Measurements from ENCODE around the gene LDLRAD4. TPM values are rescaled to one million over a fixed set of nuclear protein-coding genes. Genes with fewer than 3 reads are reported as not detected.
A peak's percentile ranks its signal among the peaks of the same experiment; 100 is the strongest.

LDLRAD4 gene
- total RNA-seq, 2 donors from 2014 or later = 11.7 to 17.0 TPM

GRCh38 chr18:13370995-13371625, 152.6 kb downstream of the LDLRAD4 start:
- Histone ChIP-seq H3K4me3 (no peak overlapping the region), H3K9me3 (no peaks in the 10 kb centered on the region), H3K36me3 (no peaks in the 10 kb centered on the region), H3K27ac (peak overlapping the region; percentile 20), H3K9ac (ENCODE audit: low read depth in 2 of 2, low read length in 2 of 2) (no peak overlapping the region), H3K4me1 (peaks cover 14% of the 10 kb centered on the region), H3K27me3 (no peaks in the 10 kb centered on the region)
- DNase-seq = no peak
- no peak for TF ChIP-seq CTCF (IDR thresholded peaks at IDR 0.05)
- intact Hi-C loops (cut with DNase I) = no loop called here

- intact Hi-C loops (cut with DNase I) = no loop called here
- no peaks in the 10 kb centered on the region for H3K27me3 ChIP-seq
Observed at GRCh38 chr18:13371689-13372418, 153.3 kb downstream of the LDLRAD4 start.

GRCh38 chr18:13372531-13372951, 154.0 kb downstream of the LDLRAD4 start:
- no peaks in the 10 kb centered on the region for H3K9me3 ChIP-seq
- peaks cover 14% of the 10 kb centered on the region for H3K4me1 ChIP-seq
- no peak for TF ChIP-seq CTCF (IDR thresholded peaks at IDR 0.05)
- H3K27me3 ChIP-seq = no peaks in the 10 kb centered on the region
- H3K9ac ChIP-seq (ENCODE audit: low read depth in 2 of 2, low read length in 2 of 2) = no peak overlapping the region
- H3K4me3 ChIP-seq = no peak overlapping the region
- DNase-seq = no peak
- no peak overlapping the region for H3K27ac ChIP-seq
- no peaks in the 10 kb centered on the region for H3K36me3 ChIP-seq
- intact Hi-C loops (cut with DNase I) = no loop called here

More at GRCh38 chr18:13371689-13372418, 153.3 kb downstream of the LDLRAD4 start:
- Histone ChIP-seq H3K27ac (peak overlapping the region; percentile 20), H3K4me1 (peaks cover 14% of the 10 kb centered on the region), H3K36me3 (no peaks in the 10 kb centered on the region), H3K9ac (ENCODE audit: low read depth in 2 of 2, low read length in 2 of 2) (no peak overlapping the region), H3K4me3 (no peak overlapping the region), H3K9me3 (no peaks in the 10 kb centered on the region)
- DNase-seq = peak; percentile 75
- TF ChIP-seq CTCF (IDR thresholded peaks at IDR 0.05) = no peak

- Histone ChIP-seq H3K4me3 (no peak overlapping the region), H3K36me3 (no peaks in the 10 kb centered on the region), H3K4me1 (peaks cover 15% of the 10 kb centered on the region), H3K9me3 (no peaks in the 10 kb centered on the region), H3K27me3 (no peaks in the 10 kb centered on the region), H3K9ac (ENCODE audit: low read depth in 2 of 2, low read length in 2 of 2) (no peak overlapping the region), H3K27ac (no peak overlapping the region)
- TF ChIP-seq CTCF (IDR thresholded peaks at IDR 0.05) = no peak
- no peak for DNase-seq
- intact Hi-C loops (cut with DNase I) = no loop called here
Observed at GRCh38 chr18:13374096-13374467, 155.5 kb downstream of the LDLRAD4 start.

GRCh38 chr18:13374468-13375301, 156.1 kb downstream of the LDLRAD4 start:
- Histone ChIP-seq H3K27ac (peak overlapping the region; percentile 59), H3K9ac (ENCODE audit: low read depth in 2 of 2, low read length in 2 of 2) (no peak overlapping the region), H3K9me3 (no peaks in the 10 kb centered on the region), H3K27me3 (no peaks in the 10 kb centered on the region), H3K36me3 (no peaks in the 10 kb centered on the region), H3K4me1 (peaks cover 17% of the 10 kb centered on the region), H3K4me3 (no peak overlapping the region)
- TF ChIP-seq CTCF (IDR thresholded peaks at IDR 0.05) = no peak
- intact Hi-C loops (cut with DNase I) = no loop called here
- no peak for DNase-seq
